IMR-90 (cell line): ENCODE measurements around the gene COL4A3. TPM values are rescaled to one million over a fixed set of nuclear protein-coding genes. Genes with fewer than 3 reads are reported as not detected.

Source experiments
- ATAC-seq: fragments of 200-7000 bp; cut with Tn5 transposase; 2 replicates; pipeline ENCODE4 v1.9.1; 2020; ENCODE audit warnings: low read depth, mild to moderate bottlenecking, moderate library complexity
- BruUV-seq: library from RNA; stranded (reverse); fragments of 400-500 nt; replicated peaks from 2 replicates; lab custom pipeline; 2021; lab: Mats Ljungman, UMichigan
- CTCF ChIA-PET: fragments of 300-600 bp; formaldehyde crosslinking; extraction: SDS; loops from one replicate; lab custom pipeline; 2021; ENCODE audit warnings: antibody characterized with exemption; lab: Yijun Ruan, JAX
- POLR2A ChIA-PET: fragments of 300-600 bp; sonication (Branson Sonifier 250); formaldehyde crosslinking; loops from one replicate; lab custom pipeline; 2022; ENCODE audit warnings: antibody characterized with exemption; ENCODE audit not compliant: unreplicated experiment; lab: Charles Lee
- DNase-seq: peaks from one replicate; pipeline ENCODE4 v3.0.0; 2013
- H2AFZ ChIP-seq: replicated peaks from 2 replicates; pipeline ENCODE3; 2013; ENCODE audit warnings: low read length, mild to moderate bottlenecking; ENCODE audit not compliant: poor library complexity
- H2AK5ac ChIP-seq: 2 replicates; pipeline ENCODE4 v1.6.1; 2013; ENCODE audit warnings: low read depth, low read length, inconsistent platforms
- H2AK9ac ChIP-seq: replicated peaks from 2 replicates; pipeline ENCODE3; 2013; ENCODE audit warnings: mild to moderate bottlenecking, low read depth, low read length, moderate library complexity; ENCODE audit not compliant: poor library complexity
- H2BK120ac ChIP-seq: 2 replicates; pipeline ENCODE4 v1.6.1; 2013; ENCODE audit warnings: low read depth, low read length, inconsistent platforms
- H2BK15ac ChIP-seq: 3 replicates; pipeline ENCODE4 v1.6.1; 2013; ENCODE audit warnings: low read depth, low read length, inconsistent platforms
- H2BK20ac ChIP-seq: 2 replicates; pipeline ENCODE4 v1.6.1; 2013; ENCODE audit warnings: low read depth, mild to moderate bottlenecking, inconsistent platforms, low read length, moderate library complexity
- H2BK5ac ChIP-seq: 2 replicates; pipeline ENCODE4 v1.6.1; 2013; ENCODE audit warnings: mild to moderate bottlenecking, low read depth, low read length, inconsistent platforms; ENCODE audit not compliant: poor library complexity, severe bottlenecking
- H3K14ac ChIP-seq: replicated peaks from 2 replicates; pipeline ENCODE4 v1.6.1; 2013; ENCODE audit warnings: low read depth, low read length, inconsistent platforms
- H3K18ac ChIP-seq: 2 replicates; pipeline ENCODE4 v1.6.1; 2013; ENCODE audit warnings: low read depth, low read length, control low read depth
- H3K23ac ChIP-seq: 2 replicates; pipeline ENCODE4 v1.6.1; 2013; ENCODE audit warnings: low read depth, low read length, inconsistent platforms
- H3K27ac ChIP-seq: 2 replicates; pipeline ENCODE4 v1.5.1; 2013; ENCODE audit warnings: mild to moderate bottlenecking, control low read depth, low read length; ENCODE audit not compliant: insufficient read depth
- H3K27me3 ChIP-seq: 2 replicates; pipeline ENCODE4 v1.6.1; 2013; ENCODE audit warnings: low read length; ENCODE audit not compliant: control insufficient read depth, insufficient read depth
- H3K36me3 ChIP-seq: 2 replicates; pipeline ENCODE4 v1.6.1; 2013; ENCODE audit warnings: low read length, mixed read lengths; ENCODE audit not compliant: control insufficient read depth, insufficient read depth
- H3K4ac ChIP-seq: 2 replicates; pipeline ENCODE4 v1.6.1; 2013; ENCODE audit warnings: low read depth, low read length, inconsistent platforms
- H3K4me1 ChIP-seq: 2 replicates; pipeline ENCODE4 v1.6.1; 2013; ENCODE audit warnings: low read length, mixed read lengths; ENCODE audit not compliant: control insufficient read depth, insufficient read depth
- H3K4me2 ChIP-seq: 2 replicates; pipeline ENCODE4 v1.6.1; 2013; ENCODE audit warnings: low read depth, mild to moderate bottlenecking, control low read depth, low read length, moderate library complexity
- H3K4me3 ChIP-seq: 2 replicates; pipeline ENCODE4 v1.5.1; 2013; ENCODE audit warnings: low read depth, mild to moderate bottlenecking, control low read depth, low read length, moderate library complexity; ENCODE audit not compliant: insufficient read depth
- H3K56ac ChIP-seq: 2 replicates; pipeline ENCODE4 v1.6.1; 2013; ENCODE audit warnings: low read length, inconsistent platforms; ENCODE audit not compliant: insufficient read depth; ENCODE audit errors: extremely low read depth
- H3K79me1 ChIP-seq, 2 experiments: 2 replicates each; pipeline ENCODE4 v1.6.1; 2013; ENCODE audit warnings: low read length in 2 of 2, inconsistent platforms in 1 of 2, low read depth in 1 of 2
- H3K9ac ChIP-seq: 2 replicates; pipeline ENCODE4 v1.6.1; 2013; ENCODE audit warnings: low read depth, low read length, control low read depth
- H3K9me1 ChIP-seq: 2 replicates; pipeline ENCODE4 v1.6.1; 2013; ENCODE audit warnings: low read length, inconsistent platforms; ENCODE audit not compliant: insufficient read depth
- H3K9me3 ChIP-seq: 2 replicates; pipeline ENCODE4 v1.6.1; 2013; ENCODE audit warnings: low read length; ENCODE audit not compliant: control insufficient read depth, insufficient read depth
- H4K20me1 ChIP-seq: 2 replicates; pipeline ENCODE4 v1.6.1; 2013; ENCODE audit warnings: low read length, inconsistent platforms; ENCODE audit not compliant: insufficient read depth
- H4K5ac ChIP-seq: 2 replicates; pipeline ENCODE4 v1.6.1; 2013; ENCODE audit warnings: mild to moderate bottlenecking, low read depth, low read length, control low read depth
- H4K8ac ChIP-seq, 2 experiments: 2 replicates each; pipeline ENCODE4 v1.6.1; 2013; ENCODE audit warnings: low read depth in 2 of 2, low read length in 2 of 2, control low read depth in 1 of 2, inconsistent platforms in 1 of 2
- H4K91ac ChIP-seq: 2 replicates; pipeline ENCODE4 v1.6.1; 2013; ENCODE audit warnings: low read depth, low read length, inconsistent platforms; ENCODE audit not compliant: insufficient read depth
- BHLHE40 ChIP-seq: fragments of 150-350 bp; IDR thresholded peaks from 2 replicates; pipeline ENCODE4 v1.6.1; 2016; ENCODE audit warnings: mild to moderate bottlenecking, low read depth, low read length
- CEBPB ChIP-seq: IDR thresholded peaks from 2 replicates; pipeline ENCODE4 v1.6.1; 2012; ENCODE audit warnings: low read depth, low read length, improper control_type of control experiment
- CHD1 ChIP-seq: IDR thresholded peaks from 2 replicates; pipeline ENCODE4 v1.6.1; 2012; ENCODE audit warnings: low read depth, low read length, improper control_type of control experiment
- ELK1 ChIP-seq: fragments of 150-350 bp; IDR thresholded peaks from 2 replicates; pipeline ENCODE4 v1.6.1; 2016; ENCODE audit warnings: low read depth, mild to moderate bottlenecking, low read length, moderate library complexity, borderline replicate concordance
- FOS ChIP-seq: fragments of 150-350 bp; IDR thresholded peaks from 2 replicates; pipeline ENCODE4 v1.6.1; 2016; ENCODE audit warnings: low read depth, low read length
- MAFK ChIP-seq: IDR thresholded peaks from 2 replicates; pipeline ENCODE4 v1.6.1; 2012; ENCODE audit warnings: low read depth, low read length, improper control_type of control experiment
- MAZ ChIP-seq: IDR thresholded peaks from 2 replicates; pipeline ENCODE4 v1.6.1; 2012; ENCODE audit warnings: low read depth, mild to moderate bottlenecking, low read length, improper control_type of control experiment, moderate library complexity, borderline replicate concordance
- MXI1 ChIP-seq: IDR thresholded peaks from 2 replicates; pipeline ENCODE4 v1.6.1; 2012; ENCODE audit warnings: low read depth, mild to moderate bottlenecking, low read length, moderate library complexity, borderline replicate concordance
- NFE2L2 ChIP-seq: fragments of 150-350 bp; IDR thresholded peaks from 2 replicates; pipeline ENCODE4 v1.6.1; 2016; ENCODE audit warnings: low read depth, mild to moderate bottlenecking, low read length
- POLR2A ChIP-seq: IDR thresholded peaks from 2 replicates; pipeline ENCODE4 v1.6.1; 2012; ENCODE audit warnings: mild to moderate bottlenecking, low read depth, low read length
- RAD21 ChIP-seq: IDR thresholded peaks from 2 replicates; pipeline ENCODE4 v1.6.1; 2012; ENCODE audit warnings: low read length, improper control_type of control experiment
- RCOR1 ChIP-seq: IDR thresholded peaks from 2 replicates; pipeline ENCODE4 v1.6.1; 2012; ENCODE audit warnings: mild to moderate bottlenecking, low read length, improper control_type of control experiment; ENCODE audit not compliant: insufficient replicate concordance
- SMC3 ChIP-seq: fragments of 150-350 bp; IDR thresholded peaks from 2 replicates; pipeline ENCODE4 v1.6.1; 2016; ENCODE audit warnings: low read depth, mild to moderate bottlenecking, antibody characterized with exemption, low read length, moderate library complexity
- dilution Hi-C: fragments of 300-500 bp; cut with HindIII; formaldehyde crosslinking; loops from one replicate; pipeline ENCODE4 v1.14.3; 2018; ENCODE audit warnings: low sequenced_read_pairs; ENCODE audit not compliant: unreplicated experiment
- in situ Hi-C: fragments of 300-500 bp; cut with MboI; formaldehyde crosslinking; loops from 3 replicates; pipeline ENCODE4 v1.14.3; 2019; ENCODE audit warnings: low sequenced_read_pairs, inconsistent platforms, mixed read lengths
- intact Hi-C: fragments of 100-400 bp; cut with micrococcal nuclease; formaldehyde crosslinking; loops from 2 replicates; pipeline ENCODE4 v1.10.0; 2022
- polyA plus RNA-seq, 3 experiments: library from polyadenylated mRNA; depleted of rRNA; stranded (reverse); fragments of >200 nt; gene quantifications; 2 replicates each; pipeline ENCODE4 v1.2.3, GENCODE V29; 2012; ENCODE audit warnings: low replicate concordance in 1 of 3
- total RNA-seq: library from RNA; depleted of rRNA; stranded (reverse); fragments of >200 nt; gene quantifications from 2 replicates; pipeline ENCODE4 v1.2.3, GENCODE V29; 2012

Gene COL4A3
- total and polyA plus RNA-seq, 2 of the 4 experiments (the other 2 are of a cell fraction), result not detected

- no peak for TF ChIP-seq MAFK
- no peak for TF ChIP-seq NFE2L2
Measured at GRCh38 chr2:227252831-227253230, 88.4 kb downstream of the COL4A3 start (continued).

- Histone ChIP-seq H3K36me3 (no peaks in the 10 kb centered on the region), H3K9ac (no peak overlapping the region), H4K91ac (no peak overlapping the region), H3K9me1 (no peaks in the 10 kb centered on the region), H3K79me1 (no peaks in the 10 kb centered on the region), H3K4me1 (no peaks in the 10 kb centered on the region), H2BK5ac (no peak overlapping the region), H2AFZ (no peak overlapping the region), H2BK120ac (no peak overlapping the region), H3K9me3 (no peaks in the 10 kb centered on the region), H4K8ac (no peak overlapping the region), H2AK5ac (no peak overlapping the region), H3K4me3 (no peak overlapping the region), H2AK9ac (no peak overlapping the region), H3K14ac (no peak overlapping the region), H3K27ac (no peak overlapping the region), H3K23ac (no peak overlapping the region), H2BK20ac (no peak overlapping the region), H4K20me1 (no peaks in the 10 kb centered on the region), H3K18ac (no peak overlapping the region), H3K27me3 (no peaks in the 10 kb centered on the region; the same call in 1 of the 2 replicates), H2BK15ac (no peak overlapping the region), H3K56ac (no peak overlapping the region), H3K4ac (no peak overlapping the region), H3K4me2 (no peak overlapping the region), H4K5ac (no peak overlapping the region)
- BruUV-seq, result no TSS peak
- POLR2A ChIA-PET, result no interaction called here
- intact Hi-C loops, result no loop called here
- CTCF ChIA-PET, result no interaction called here
- dilution Hi-C loops, result no loop called here
- ATAC-seq (no peak), DNase-seq (no peak)
- TF ChIP-seq RAD21, result no peak
- TF ChIP-seq SMC3, result no peak
- TF ChIP-seq FOS, result no peak
- TF ChIP-seq ELK1, result no peak
- no peak for TF ChIP-seq BHLHE40
- no peak for TF ChIP-seq CHD1
- TF ChIP-seq RCOR1, result no peak
- no peak for TF ChIP-seq POLR2A
- TF ChIP-seq MAZ, result no peak
- no peak for TF ChIP-seq MAFK
- no peak for TF ChIP-seq MXI1
- no peak for TF ChIP-seq CEBPB
- in situ Hi-C loops, result no loop called here
Measured at GRCh38 chr2:227256605-227257004, 92.2 kb downstream of the COL4A3 start.
